Suprapubic skin (tissue), 3 donors: ENCODE results near the gene ADORA1.

Experiments used
- CTCF ChIP-seq, 2 donors: fragments of 200-600 bp in 1 of 2; fragments of 450-650 bp in 1 of 2; sonication (generic) in 1 of 2; IDR thresholded peaks; one replicate each; pipeline ENCODE4 v1.5.1; 2016 to 2019; ENCODE audit warnings: antibody characterized with exemption in 2 of 2, mild to moderate bottlenecking in 1 of 2, moderate library complexity in 1 of 2
- POLR2A ChIP-seq, 2 donors: fragments of 450-650 bp; IDR thresholded peaks; one replicate each; pipeline ENCODE4 v1.6.1; 2017; ENCODE audit warnings: antibody characterized with exemption in 2 of 2, mild to moderate bottlenecking in 2 of 2, moderate library complexity in 2 of 2

GRCh38 chr1:203080456-203080855 is 47.1 kb upstream of the ADORA1 start:
- TF ChIP-seq CTCF (IDR thresholded peaks at IDR 0.05), result no peak
- no peak for TF ChIP-seq POLR2A (IDR thresholded peaks at IDR 0.05)
